Fibroblast of skin of right quadriceps (primary cell): ENCODE data around the gene CROCC.
"Not testable (repeated sequence)": the region's sequence is repeated elsewhere in the genome, so short reads cannot be mapped to it uniquely, and the experiment has no call there.

Experiments
- DNase-seq: peaks from one replicate; pipeline ENCODE4 v3.0.0-alpha.2; 2013

The CROCC gene

GRCh38 chr1:16921391-16922185 lies at the start of gene CROCC:
CROCC (plus strand) TSS chr1:16921931; CDS start chr1:16922019, 88 bp downstream.
- peak; percentile 59 for DNase-seq

GRCh38 chr1:16872152-16873075 lies 49.3 kb upstream of the CROCC start:
- peak; percentile 87 for DNase-seq

- DNase-seq, result not testable (repeated sequence)
Observed at GRCh38 chr1:16873076-16873879, 48.5 kb upstream of the CROCC start.

GRCh38 chr1:16874968-16875765 lies 46.6 kb upstream of the CROCC start:
- DNase-seq, result not testable (repeated sequence)

- DNase-seq, result not testable (repeated sequence)
Observed at GRCh38 chr1:16881742-16882141, 40.0 kb upstream of the CROCC start.

- no peak for DNase-seq
Observed at GRCh38 chr1:16882986-16883385, 38.7 kb upstream of the CROCC start.

GRCh38 chr1:16884487-16884886 lies 37.2 kb upstream of the CROCC start:
- not testable (repeated sequence) for DNase-seq

- DNase-seq, result no peak
Observed at GRCh38 chr1:16886860-16887605, 34.7 kb upstream of the CROCC start.

- DNase-seq, result peak; percentile 91
Observed at GRCh38 chr1:16888860-16889816, 32.6 kb upstream of the CROCC start.

- not testable (repeated sequence) for DNase-seq
Observed at GRCh38 chr1:16890539-16891021, 31.2 kb upstream of the CROCC start.

- DNase-seq, result not testable (repeated sequence)
Observed at GRCh38 chr1:16891057-16891456, 30.7 kb upstream of the CROCC start.

GRCh38 chr1:16892978-16893525 lies 28.7 kb upstream of the CROCC start:
- DNase-seq, result not testable (repeated sequence)

GRCh38 chr1:16893796-16894195 lies 27.9 kb upstream of the CROCC start:
- not testable (repeated sequence) for DNase-seq

- DNase-seq, result not testable (repeated sequence)
Observed at GRCh38 chr1:16894338-16894737, 27.4 kb upstream of the CROCC start.

GRCh38 chr1:16895233-16895597 lies 26.5 kb upstream of the CROCC start:
- DNase-seq, result not testable (repeated sequence)

GRCh38 chr1:16895598-16896315 lies 26.0 kb upstream of the CROCC start, which contains the start of gene RNU1-2:
RNU1-2 (plus strand) TSS chr1:16895980.
- DNase-seq, result peak; percentile 100

- peak; percentile 97 for DNase-seq
Observed at GRCh38 chr1:16896316-16897055, 25.2 kb upstream of the CROCC start.

GRCh38 chr1:16897653-16898052 lies 24.1 kb upstream of the CROCC start:
- not testable (repeated sequence) for DNase-seq
